HepG2 (cell line): ENCODE data around the gene F12. TPM values are rescaled to one million over a fixed set of nuclear protein-coding genes. Genes with fewer than 3 reads are reported as not detected.
A peak's percentile ranks its signal among the peaks of the same experiment; 100 is the strongest.

Source experiments
- AGO2 ChIP-seq: fragments of 200-400 bp; formaldehyde crosslinking; optimal IDR thresholded peaks from 2 replicates; pipeline ENCODE3; 2017; ENCODE audit warnings: mild to moderate bottlenecking, low read depth, low read length, moderate library complexity
- AKAP8 ChIP-seq: sonication (generic); formaldehyde crosslinking; IDR thresholded peaks from 2 replicates; pipeline ENCODE4 v1.5.1; 2020; ENCODE audit warnings: mild to moderate bottlenecking, missing genetic modification reagents
- ASH2L ChIP-seq: fragments of 300-600, 200-600 bp; sonication (generic); IDR thresholded peaks from 2 replicates; pipeline ENCODE4 v1.7.0; 2017; ENCODE audit warnings: low read depth, mild to moderate bottlenecking, moderate library complexity, mixed read lengths, low read length; ENCODE audit not compliant: insufficient read length
- EED ChIP-seq: sonication (generic); formaldehyde crosslinking; IDR thresholded peaks from 2 replicates; pipeline ENCODE4 v1.5.0; 2020; ENCODE audit warnings: mild to moderate bottlenecking, missing genetic modification reagents
- EZH2 ChIP-seq: conservative IDR thresholded peaks from 2 replicates; pipeline ENCODE4 v1.6.1; 2012; ENCODE audit warnings: mild to moderate bottlenecking, low read depth, low read length, moderate library complexity
- HOXA3 ChIP-seq: sonication (generic); formaldehyde crosslinking; IDR thresholded peaks from 2 replicates; pipeline ENCODE4 v1.5.0; 2020; ENCODE audit warnings: missing genetic modification reagents
- ISL2 ChIP-seq: sonication (generic); formaldehyde crosslinking; IDR thresholded peaks from 2 replicates; pipeline ENCODE4 v1.5.0; 2020; ENCODE audit warnings: missing genetic modification reagents
- KDM5B ChIP-seq: sonication (generic); formaldehyde crosslinking; IDR thresholded peaks from 2 replicates; pipeline ENCODE4 v1.4.0; 2020; ENCODE audit warnings: missing genetic modification reagents, mild to moderate bottlenecking, borderline replicate concordance
- NCOA2 ChIP-seq: sonication (generic); formaldehyde crosslinking; IDR thresholded peaks from 2 replicates; pipeline ENCODE4 v1.8.0; 2022; ENCODE audit warnings: inconsistent platforms
- PHF5A ChIP-seq: IDR thresholded peaks from one replicate; pipeline ENCODE4 v1.6.1; 2018; ENCODE audit warnings: low read depth, missing genetic modification reagents; ENCODE audit not compliant: unreplicated experiment
- RCOR2 ChIP-seq: IDR thresholded peaks from 2 replicates; pipeline ENCODE4 v1.6.1; 2016; ENCODE audit warnings: missing biosample characterization, missing genetic modification reagents
- RFXAP ChIP-seq: sonication (generic); formaldehyde crosslinking; IDR thresholded peaks from 2 replicates; pipeline ENCODE4 v1.4.0; 2020; ENCODE audit warnings: missing genetic modification reagents, borderline replicate concordance
- SIN3A ChIP-seq: IDR thresholded peaks from 2 replicates; pipeline ENCODE4 v1.6.1; 2011; ENCODE audit warnings: low read depth, mild to moderate bottlenecking, control low read depth, low read length, borderline replicate concordance
- SRY ChIP-seq: sonication (generic); formaldehyde crosslinking; IDR thresholded peaks from 2 replicates; pipeline ENCODE4 v1.8.0; 2022; ENCODE audit warnings: mild to moderate bottlenecking, missing genetic modification reagents
- THAP11 ChIP-seq: IDR thresholded peaks from 2 replicates; pipeline ENCODE4 v1.6.1; 2016; ENCODE audit warnings: missing biosample characterization, missing genetic modification reagents
- ZNF367 ChIP-seq: sonication (generic); formaldehyde crosslinking; IDR thresholded peaks from 2 replicates; pipeline ENCODE4 v1.4.0; 2020; ENCODE audit warnings: missing genetic modification reagents, borderline replicate concordance
- ZNF451 ChIP-seq: sonication (generic); formaldehyde crosslinking; IDR thresholded peaks from 2 replicates; pipeline ENCODE4 v1.5.0; 2020; ENCODE audit warnings: mild to moderate bottlenecking, missing genetic modification reagents
- ZNF501 ChIP-seq: sonication (generic); formaldehyde crosslinking; IDR thresholded peaks from 2 replicates; pipeline ENCODE4 v1.5.1; 2020; ENCODE audit warnings: mild to moderate bottlenecking, moderate library complexity, missing genetic modification reagents
- ZNF788 ChIP-seq: sonication (generic); formaldehyde crosslinking; IDR thresholded peaks from 2 replicates; pipeline ENCODE4 v1.5.0; 2020; ENCODE audit warnings: mild to moderate bottlenecking, missing genetic modification reagents, borderline replicate concordance
- polyA plus RNA-seq, 8 experiments: library from polyadenylated mRNA; depleted of rRNA in 3 of 8; stranded (reverse) in 7 of 8; unstranded in 1 of 8; fragments of >200 nt; fragmentation: Illumina TruSeq in 4 of 8; extraction: Trizol in 4 of 8; gene quantifications; 2 replicates each; pipeline versions ENCODE4 v1.2.1 to v1.2.3, GENCODE V29; 2011 to 2016; ENCODE audit warnings: low read depth in 4 of 8, missing spikeins in 1 of 8, mixed read lengths in 1 of 8; ENCODE audit not compliant: insufficient read depth in 1 of 8
- total RNA-seq, 5 experiments: library from RNA; depleted of rRNA; stranded (reverse); fragments of >200 nt; fragmentation: Illumina TruSeq; extraction: Trizol; gene quantifications; 2 replicates each; pipeline ENCODE4 v1.2.3, GENCODE V29; 2016; ENCODE audit warnings: low read depth in 1 of 5
- TF ChIP-seq, protein P1 (sequence below): sonication (generic); formaldehyde crosslinking; IDR thresholded peaks from 2 replicates; pipeline ENCODE4 v1.5.0; 2020; ENCODE audit warnings: mild to moderate bottlenecking, missing genetic modification reagents
- TF ChIP-seq, protein P2 (sequence below): sonication (generic); formaldehyde crosslinking; IDR thresholded peaks from 2 replicates; pipeline ENCODE4 v1.8.1; 2023; ENCODE audit warnings: missing genetic modification reagents, mild to moderate bottlenecking, borderline replicate concordance
- TF ChIP-seq, protein P3 (sequence below): sonication (generic); formaldehyde crosslinking; IDR thresholded peaks from 2 replicates; pipeline ENCODE4 v1.4.0; 2020; ENCODE audit warnings: missing genetic modification reagents
- TF ChIP-seq, protein P4 (sequence below), 2 experiments: sonication (generic) in 1 of 2; formaldehyde crosslinking in 1 of 2; IDR thresholded peaks; 2 replicates each; pipeline versions ENCODE4 v1.4.0 to v1.6.1; 2018 to 2020; ENCODE audit warnings: missing genetic modification reagents in 2 of 2, borderline replicate concordance in 1 of 2, low read depth in 1 of 2, mild to moderate bottlenecking in 1 of 2, missing biosample characterization in 1 of 2
- TF ChIP-seq, protein P5 (sequence below): sonication (generic); formaldehyde crosslinking; IDR thresholded peaks from 2 replicates; pipeline ENCODE4 v1.8.1; 2023; ENCODE audit warnings: mild to moderate bottlenecking, missing genetic modification reagents, borderline replicate concordance

F12 gene
- total and polyA plus RNA-seq, 2 of the 13 experiments (the other 11 are each of a cell fraction or from before 2014, with no cell fraction given), result 2.5 to 3.0 TPM

DNA sequence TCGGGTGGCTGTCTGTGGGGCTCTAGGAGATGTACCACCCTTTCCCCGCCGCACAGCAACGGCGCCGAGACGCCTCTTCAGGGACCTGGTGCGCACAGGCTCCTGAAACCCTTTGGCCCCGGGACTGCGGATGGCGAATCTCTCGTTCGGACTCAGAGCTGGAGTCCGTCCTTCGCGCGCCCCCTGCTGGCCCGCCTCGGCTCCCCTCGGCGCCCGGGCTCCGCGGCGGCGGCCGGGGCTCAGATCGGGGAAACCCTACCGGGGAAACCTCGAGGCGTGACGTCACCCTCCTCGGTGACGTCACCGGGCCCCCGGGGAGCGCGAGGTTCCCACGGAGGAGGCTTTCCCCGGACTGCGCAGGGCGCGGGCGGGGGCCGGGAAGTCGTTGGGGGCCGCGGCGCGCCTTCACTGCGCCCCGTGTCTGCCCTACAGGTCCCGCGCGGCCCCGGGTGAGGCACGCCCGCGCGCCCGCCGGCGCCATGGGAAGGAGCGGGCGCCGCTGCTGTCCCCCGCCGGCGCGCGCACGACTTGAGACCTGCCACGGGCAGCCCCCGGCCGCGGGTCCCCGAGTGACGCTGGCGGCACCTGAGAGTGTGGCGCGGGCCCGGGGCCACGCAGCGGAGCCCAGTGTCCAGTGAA, 45.2 kb upstream of the F12 start (continued):
- TF ChIP-seq, protein P1, sequence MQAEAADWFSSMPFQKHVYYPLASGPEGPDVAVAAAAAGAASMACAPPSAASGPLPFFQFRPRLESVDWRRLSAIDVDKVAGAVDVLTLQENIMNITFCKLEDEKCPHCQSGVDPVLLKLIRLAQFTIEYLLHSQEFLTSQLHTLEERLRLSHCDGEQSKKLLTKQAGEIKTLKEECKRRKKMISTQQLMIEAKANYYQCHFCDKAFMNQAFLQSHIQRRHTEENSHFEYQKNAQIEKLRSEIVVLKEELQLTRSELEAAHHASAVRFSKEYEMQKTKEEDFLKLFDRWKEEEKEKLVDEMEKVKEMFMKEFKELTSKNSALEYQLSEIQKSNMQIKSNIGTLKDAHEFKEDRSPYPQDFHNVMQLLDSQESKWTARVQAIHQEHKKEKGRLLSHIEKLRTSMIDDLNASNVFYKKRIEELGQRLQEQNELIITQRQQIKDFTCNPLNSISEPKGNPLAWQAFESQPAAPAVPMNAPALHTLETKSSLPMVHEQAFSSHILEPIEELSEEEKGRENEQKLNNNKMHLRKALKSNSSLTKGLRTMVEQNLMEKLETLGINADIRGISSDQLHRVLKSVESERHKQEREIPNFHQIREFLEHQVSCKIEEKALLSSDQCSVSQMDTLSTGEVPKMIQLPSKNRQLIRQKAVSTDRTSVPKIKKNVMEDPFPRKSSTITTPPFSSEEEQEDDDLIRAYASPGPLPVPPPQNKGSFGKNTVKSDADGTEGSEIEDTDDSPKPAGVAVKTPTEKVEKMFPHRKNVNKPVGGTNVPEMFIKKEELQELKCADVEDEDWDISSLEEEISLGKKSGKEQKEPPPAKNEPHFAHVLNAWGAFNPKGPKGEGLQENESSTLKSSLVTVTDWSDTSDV (CRISPR knock-in tag), result no peak
- TF ChIP-seq ISL2 (CRISPR knock-in tag) (peak; percentile 66), HOXA3 (CRISPR knock-in tag) (peak; percentile 95), ZNF367 (no peak), EZH2 (no peak), SRY (peak; percentile 7; the same call in 1 of the 2 replicates), SIN3A (0 out of 2 replicates have a peak, but pooled peaks have one; percentile 37), ZNF501 (CRISPR knock-in tag) (peak; percentile 81), AKAP8 (CRISPR knock-in tag) (peak; percentile 89; the same call in 1 of the 2 replicates), ZNF788 (CRISPR knock-in tag) (no peak; the same call in 1 of the 2 replicates), EED (no peak), PHF5A (CRISPR knock-in tag) (no peak), THAP11 (CRISPR knock-in tag) (peak; percentile 64), NCOA2 (CRISPR knock-in tag) (no peak), AGO2 (peak; percentile 10), ASH2L (peak; percentile 11), KDM5B (no peak), RFXAP (no peak), RCOR2 (CRISPR knock-in tag) (no peak), ZNF451 (CRISPR knock-in tag) (no peak)
- TF ChIP-seq, protein P2, sequence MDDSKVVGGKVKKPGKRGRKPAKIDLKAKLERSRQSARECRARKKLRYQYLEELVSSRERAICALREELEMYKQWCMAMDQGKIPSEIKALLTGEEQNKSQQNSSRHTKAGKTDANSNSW (CRISPR knock-in tag), result 0 out of 2 replicates have a peak, but pooled peaks have one; percentile 55
- TF ChIP-seq, protein P3, sequence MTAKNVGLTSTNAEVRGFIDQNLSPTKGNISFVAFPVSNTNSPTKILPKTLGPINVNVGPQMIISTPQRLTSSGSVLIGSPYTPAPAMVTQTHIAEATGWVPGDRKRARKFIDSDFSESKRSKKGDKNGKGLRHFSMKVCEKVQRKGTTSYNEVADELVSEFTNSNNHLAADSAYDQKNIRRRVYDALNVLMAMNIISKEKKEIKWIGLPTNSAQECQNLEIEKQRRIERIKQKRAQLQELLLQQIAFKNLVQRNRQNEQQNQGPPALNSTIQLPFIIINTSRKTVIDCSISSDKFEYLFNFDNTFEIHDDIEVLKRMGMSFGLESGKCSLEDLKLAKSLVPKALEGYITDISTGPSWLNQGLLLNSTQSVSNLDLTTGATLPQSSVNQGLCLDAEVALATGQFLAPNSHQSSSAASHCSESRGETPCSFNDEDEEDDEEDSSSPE, result peak; percentile 15; the same call in 1 of the 2 replicates
- TF ChIP-seq, protein P4, sequence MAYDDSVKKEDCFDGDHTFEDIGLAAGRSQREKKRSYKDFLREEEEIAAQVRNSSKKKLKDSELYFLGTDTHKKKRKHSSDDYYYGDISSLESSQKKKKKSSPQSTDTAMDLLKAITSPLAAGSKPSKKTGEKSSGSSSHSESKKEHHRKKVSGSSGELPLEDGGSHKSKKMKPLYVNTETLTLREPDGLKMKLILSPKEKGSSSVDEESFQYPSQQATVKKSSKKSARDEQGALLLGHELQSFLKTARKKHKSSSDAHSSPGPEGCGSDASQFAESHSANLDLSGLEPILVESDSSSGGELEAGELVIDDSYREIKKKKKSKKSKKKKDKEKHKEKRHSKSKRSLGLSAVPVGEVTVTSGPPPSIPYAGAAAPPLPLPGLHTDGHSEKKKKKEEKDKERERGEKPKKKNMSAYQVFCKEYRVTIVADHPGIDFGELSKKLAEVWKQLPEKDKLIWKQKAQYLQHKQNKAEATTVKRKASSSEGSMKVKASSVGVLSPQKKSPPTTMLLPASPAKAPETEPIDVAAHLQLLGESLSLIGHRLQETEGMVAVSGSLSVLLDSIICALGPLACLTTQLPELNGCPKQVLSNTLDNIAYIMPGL (CRISPR knock-in tag; IDR thresholded peaks at IDR 0.05; ENCODE audit: borderline replicate concordance in 1 of 2, low read depth in 1 of 2), result peak; percentile 72 to 89; a peak in 3 of 4 replicates
- TF ChIP-seq, protein P5, sequence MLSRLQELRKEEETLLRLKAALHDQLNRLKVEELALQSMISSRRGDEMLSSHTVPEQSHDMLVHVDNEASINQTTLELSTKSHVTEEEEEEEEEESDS (CRISPR knock-in tag), result no peak; the same call in 1 of the 2 replicates
